Measurements from ENCODE around the gene KIF9. TPM values are rescaled to one million over a fixed set of nuclear protein-coding genes. Genes with fewer than 3 reads are reported as not detected.

Gene KIF9
- total RNA-seq, 1 experiment from 2014 or later: 13.1 TPM

GRCh38 chr3:47283193-47283537 is 566 bp upstream of the KIF9 start (continued):
- TF ChIP-seq ZBTB33 (IDR thresholded peaks at IDR 0.05; ENCODE audit: extremely low read depth, insufficient replicate concordance, low read length): no peak
- TF ChIP-seq POLR2A (IDR thresholded peaks at IDR 0.05; ENCODE audit: borderline replicate concordance, extremely low read depth, insufficient read depth, insufficient read length): no peak
- no peak for TF ChIP-seq TCF7L2 (IDR thresholded peaks at IDR 0.05; ENCODE audit: borderline replicate concordance, extremely low read depth, insufficient read depth, insufficient read length)
- TF ChIP-seq EGR1 (IDR thresholded peaks at IDR 0.05; ENCODE audit: low read depth): no peak
- no peak for TF ChIP-seq JUND (IDR thresholded peaks at IDR 0.05)
- TF ChIP-seq ZNF274 (IDR thresholded peaks at IDR 0.05; ENCODE audit: low read depth, low read length): no peak

GRCh38 chr3:47280519-47280918 is 2.1 kb downstream of the KIF9 start:
- Histone ChIP-seq H3K27me3 (ENCODE audit: insufficient read depth, low read length) (no peaks in the 10 kb centered on the region), H4K20me1 (ENCODE audit: insufficient read depth) (no peaks in the 10 kb centered on the region), H3K4me1 (ENCODE audit: control insufficient read depth in 1 of 2, insufficient read depth in 2 of 2, low read length in 2 of 2) (peaks cover 11 to 19% of the 10 kb centered on the region in 2 experiments; a peak in 3 of 4 replicates), H3K4me3 (replicated peaks in 1 of 2; ENCODE audit: low read depth in 1 of 2, low read length in 2 of 2) (peak overlapping the region in 1 of 2 experiments; percentile 99; a peak in 1 of 4 replicates), H3K79me2 (ENCODE audit: insufficient read depth, low read length) (peaks cover 45% of the 10 kb centered on the region), H3K9me2 (ENCODE audit: insufficient read depth) (no peaks in the 10 kb centered on the region), H3K4me2 (ENCODE audit: low read length) (peak overlapping the region; percentile 74), H3K9ac (ENCODE audit: low read length) (no peak overlapping the region), H3K27ac (ENCODE audit: low read depth, low read length) (no peak overlapping the region), H3K36me3 (ENCODE audit: control insufficient read depth in 1 of 2, insufficient read depth in 2 of 2, low read length in 2 of 2) (no peaks in the 10 kb centered on the region), H2AFZ (ENCODE audit: low read depth, low read length, poor library complexity, severe bottlenecking) (no peak overlapping the region), H3K9me3 (ENCODE audit: control insufficient read depth in 1 of 2, insufficient read depth in 1 of 2, low read depth in 1 of 2, low read length in 2 of 2) (no peaks in the 10 kb centered on the region)
- ChIA-PET POLR2A (no interaction called here), CTCF (no interaction called here), RAD21 (ENCODE audit: low non-redundant PET in 1 of 2, low total read pairs in 2 of 2, uncharacterized antibody in 2 of 2, unreplicated experiment in 2 of 2) (no interaction called here)
- DNase-seq (ENCODE audit: low read depth, low spot score) (no peak), ATAC-seq (no peak)
- no peak for TF ChIP-seq RAD21 (IDR thresholded peaks at IDR 0.05; ENCODE audit: low read depth)
- no peak for TF ChIP-seq SP1 (IDR thresholded peaks at IDR 0.05; ENCODE audit: low read depth)
- no peak for TF ChIP-seq EGR1 (IDR thresholded peaks at IDR 0.05; ENCODE audit: low read depth)
- TF ChIP-seq SIN3A (IDR thresholded peaks at IDR 0.05; ENCODE audit: low read depth): no peak
- TF ChIP-seq CTCF (IDR thresholded peaks at IDR 0.05 in 2 of 3, conservative IDR thresholded peaks at IDR 0.05 in 1 of 3; ENCODE audit: borderline replicate concordance in 1 of 3, insufficient read depth in 1 of 3, low read depth in 2 of 3, low read length in 2 of 3): no peak
- no peak for TF ChIP-seq POLR2AphosphoS5 (IDR thresholded peaks at IDR 0.05; ENCODE audit: low read depth, low read length)
- no peak for TF ChIP-seq FOSL1 (IDR thresholded peaks at IDR 0.05; ENCODE audit: low read depth)
- no peak for TF ChIP-seq POLR2A (IDR thresholded peaks at IDR 0.05; ENCODE audit: borderline replicate concordance, extremely low read depth, insufficient read depth, insufficient read length)
- no peak for TF ChIP-seq ZFX (IDR thresholded peaks at IDR 0.05)
- no peak for TF ChIP-seq EZH2phosphoT487 (IDR thresholded peaks at IDR 0.05; ENCODE audit: borderline replicate concordance)
- intact Hi-C loops (cut with micrococcal nuclease): no loop called here
- no TSS peak for BruUV-seq (replicated peaks)
